NCI-H146 treated with DMSO at 0.1 percent for 48 hours (cell line): ENCODE measurements around the gene HMSD.
A peak's percentile ranks its signal among the peaks of the same experiment; 100 is the strongest.

Experiments
- DNase-seq: peaks from one replicate; lab custom pipeline; 2025; ENCODE audit not compliant: unreplicated experiment; lab: John Stamatoyannopoulos, UW

HMSD gene

DNA sequence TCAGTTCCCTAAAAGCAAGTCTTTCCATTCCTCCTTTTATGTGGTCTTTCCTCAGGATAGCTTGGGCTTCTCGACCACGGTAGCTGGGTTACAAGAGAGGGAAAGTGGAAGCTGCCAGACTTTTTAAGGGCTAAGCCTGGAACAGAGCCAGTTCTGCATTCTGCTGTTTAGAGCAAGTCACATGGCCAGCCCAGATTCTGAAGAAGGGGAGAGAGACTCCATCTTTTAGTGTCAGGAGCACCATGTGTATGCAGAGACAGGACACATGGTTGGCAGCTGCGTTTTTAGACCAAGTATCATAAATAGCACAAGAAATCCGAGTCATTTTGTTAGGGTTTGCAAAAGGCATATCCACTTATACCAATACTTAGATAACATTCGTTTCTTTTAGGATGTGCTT is 4.7 kb downstream of the HMSD start:
- no peak for DNase-seq

DNA sequence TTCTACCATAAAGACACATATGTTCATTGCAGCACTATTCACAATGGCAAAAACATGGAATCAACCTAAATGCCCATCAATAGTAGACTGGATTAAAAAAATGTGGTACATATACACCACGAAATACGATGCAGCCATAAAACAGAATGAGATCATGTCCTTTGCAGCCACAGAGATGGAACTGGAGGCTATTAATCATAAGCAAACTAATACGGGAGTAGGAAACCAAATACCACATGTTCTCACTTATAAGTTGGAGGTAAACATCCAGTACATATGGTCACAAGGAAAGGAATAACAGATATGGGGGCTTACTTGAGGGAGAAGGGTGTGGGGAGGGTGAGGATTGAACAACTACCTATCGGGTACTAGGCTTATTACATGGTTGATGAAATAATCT is 7.7 kb downstream of the HMSD start:
- no peak for DNase-seq

DNA sequence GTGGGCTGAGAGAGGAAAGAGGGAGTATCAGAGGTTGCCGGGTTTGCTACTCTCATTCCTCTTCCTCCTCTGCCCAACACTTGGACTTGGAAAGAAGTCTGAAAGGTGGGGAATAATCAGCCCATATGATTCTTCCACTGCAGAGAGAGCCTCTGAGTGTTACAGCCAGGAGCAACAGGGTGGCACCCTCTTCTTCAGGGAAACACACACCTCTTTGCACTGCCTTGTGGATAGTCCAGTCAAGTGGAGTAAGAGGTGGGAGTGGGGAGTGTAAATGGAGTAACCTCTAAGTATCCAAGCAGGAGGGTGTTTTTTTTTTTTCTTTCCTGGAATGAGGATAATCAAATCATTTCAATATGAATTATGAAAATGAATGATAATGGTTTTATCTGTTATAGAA is 11.8 kb downstream of the HMSD start:
- no peak for DNase-seq

DNA sequence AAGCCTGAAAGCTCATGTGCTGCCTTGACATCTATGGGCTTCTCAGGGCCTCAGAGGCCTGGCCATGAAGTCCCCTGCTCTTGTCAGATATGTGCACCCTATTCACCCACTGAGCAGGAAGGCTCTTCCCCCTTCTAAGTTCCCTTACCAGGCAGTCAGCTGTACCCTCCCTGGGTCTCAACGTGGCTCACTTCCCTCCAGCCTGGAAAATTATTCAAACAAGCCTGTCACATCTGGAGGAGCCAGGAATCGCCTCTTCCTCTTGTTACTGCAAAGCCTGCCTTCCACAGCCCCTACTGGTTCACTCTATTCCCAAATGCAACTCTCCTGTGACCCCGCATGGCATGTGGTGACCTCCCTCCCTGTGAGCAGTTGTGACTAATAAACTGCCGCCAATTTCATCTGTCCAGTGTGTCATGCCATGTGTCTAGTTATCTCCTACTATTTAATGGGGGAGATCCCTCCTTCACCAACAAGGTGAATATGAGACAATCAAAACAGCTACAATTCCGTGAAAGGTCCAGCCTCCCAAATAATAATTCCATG is 12.4 kb downstream of the HMSD start:
- DNase-seq = no peak

DNA sequence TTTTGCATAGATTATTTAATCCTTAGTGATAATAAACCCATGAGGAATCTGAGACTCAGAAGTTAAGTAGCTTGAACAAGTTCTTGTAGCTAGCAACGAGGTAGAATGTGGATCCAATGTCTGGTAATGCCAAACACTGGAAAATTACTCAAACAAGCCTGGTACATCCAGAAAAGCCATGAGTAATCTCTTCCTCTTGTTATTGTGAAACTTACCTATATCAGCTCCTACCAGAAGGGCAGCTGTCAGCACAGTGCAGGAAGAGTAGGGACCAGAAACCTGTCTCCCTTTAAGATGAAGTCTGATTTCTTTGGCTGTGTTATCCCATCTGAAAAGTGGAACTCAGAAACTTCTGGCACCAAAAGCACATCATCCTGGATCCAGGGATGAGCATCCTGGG is 13.0 kb downstream of the HMSD start:
- DNase-seq = no peak

DNA sequence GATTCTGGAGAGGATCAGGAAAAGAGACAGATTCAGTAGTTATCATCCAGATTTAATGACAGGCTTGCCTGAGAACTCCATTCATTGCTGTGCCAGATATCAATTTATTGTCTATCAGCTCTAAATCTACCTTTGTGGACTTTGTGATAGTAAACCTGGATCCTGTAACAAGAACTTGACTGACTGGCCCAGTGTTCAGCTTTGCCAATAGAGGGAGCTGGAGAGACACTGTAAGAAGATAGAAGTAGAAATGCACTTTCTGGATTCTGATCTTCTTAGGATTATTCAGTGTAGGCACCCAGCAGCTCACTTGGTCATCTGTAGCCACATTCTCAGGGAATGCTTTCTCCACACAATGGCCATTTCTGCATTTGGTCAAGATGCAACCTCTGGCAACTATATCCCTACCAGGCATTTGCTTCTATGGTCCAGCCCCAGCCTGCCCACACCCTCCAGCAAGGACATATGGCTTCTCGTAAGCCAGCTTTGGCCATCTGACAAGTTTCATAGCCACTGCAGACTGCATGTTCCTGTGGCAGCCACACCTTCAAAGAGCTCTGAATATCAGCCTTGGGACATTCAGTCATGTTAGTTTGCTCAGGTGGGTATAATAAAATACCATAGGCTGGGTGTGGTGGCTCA is 14.6 kb downstream of the HMSD start:
- DNase-seq = peak; percentile 76

DNA sequence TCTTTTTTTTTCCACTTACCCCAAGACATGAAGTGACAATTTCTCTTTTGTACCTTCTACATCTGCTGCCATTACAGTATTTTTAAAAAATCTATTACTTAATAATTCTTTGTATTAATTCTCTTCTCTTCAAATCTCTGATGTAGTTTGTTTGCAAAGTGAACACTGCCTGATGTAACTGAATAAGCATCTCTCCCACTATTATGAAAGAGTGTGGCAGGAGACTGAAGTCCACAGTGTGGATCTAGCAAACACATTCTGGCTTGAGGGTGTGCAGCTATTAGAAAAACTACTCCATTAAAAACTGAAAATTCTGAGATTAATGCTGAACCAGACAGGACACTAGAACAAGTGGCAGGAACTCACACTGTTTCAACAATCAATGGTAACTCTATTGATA is 15.8 kb downstream of the HMSD start:
- no peak for DNase-seq

DNA sequence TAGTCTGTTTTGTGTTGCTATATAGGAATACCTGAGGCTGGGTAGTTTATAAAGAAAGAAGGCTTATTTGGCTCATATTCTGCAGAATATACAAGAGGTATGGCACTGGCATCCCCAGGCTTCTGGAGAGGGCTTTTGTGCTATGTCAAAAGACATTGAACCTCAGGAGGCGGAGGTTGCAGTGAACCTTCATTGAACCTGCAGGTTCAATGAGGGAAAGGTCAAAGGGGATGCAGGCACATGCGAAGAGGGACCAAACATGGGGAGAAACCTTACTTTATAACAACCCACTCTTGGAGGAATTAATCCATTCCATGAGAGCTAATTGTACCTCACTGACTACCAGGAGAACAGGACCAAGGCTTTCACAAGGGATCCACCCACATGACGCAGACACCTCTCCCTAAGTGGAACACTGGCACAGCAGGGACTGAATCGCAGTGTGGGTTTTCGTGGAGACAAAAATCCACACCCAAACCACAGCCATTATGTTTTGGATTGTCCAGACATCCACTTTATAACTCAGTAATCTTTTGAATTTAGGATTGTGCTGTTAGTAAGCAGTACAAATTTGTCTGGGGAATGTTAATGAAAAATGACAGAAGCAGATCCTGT is 16.7 kb downstream of the HMSD start:
- no peak for DNase-seq

DNA sequence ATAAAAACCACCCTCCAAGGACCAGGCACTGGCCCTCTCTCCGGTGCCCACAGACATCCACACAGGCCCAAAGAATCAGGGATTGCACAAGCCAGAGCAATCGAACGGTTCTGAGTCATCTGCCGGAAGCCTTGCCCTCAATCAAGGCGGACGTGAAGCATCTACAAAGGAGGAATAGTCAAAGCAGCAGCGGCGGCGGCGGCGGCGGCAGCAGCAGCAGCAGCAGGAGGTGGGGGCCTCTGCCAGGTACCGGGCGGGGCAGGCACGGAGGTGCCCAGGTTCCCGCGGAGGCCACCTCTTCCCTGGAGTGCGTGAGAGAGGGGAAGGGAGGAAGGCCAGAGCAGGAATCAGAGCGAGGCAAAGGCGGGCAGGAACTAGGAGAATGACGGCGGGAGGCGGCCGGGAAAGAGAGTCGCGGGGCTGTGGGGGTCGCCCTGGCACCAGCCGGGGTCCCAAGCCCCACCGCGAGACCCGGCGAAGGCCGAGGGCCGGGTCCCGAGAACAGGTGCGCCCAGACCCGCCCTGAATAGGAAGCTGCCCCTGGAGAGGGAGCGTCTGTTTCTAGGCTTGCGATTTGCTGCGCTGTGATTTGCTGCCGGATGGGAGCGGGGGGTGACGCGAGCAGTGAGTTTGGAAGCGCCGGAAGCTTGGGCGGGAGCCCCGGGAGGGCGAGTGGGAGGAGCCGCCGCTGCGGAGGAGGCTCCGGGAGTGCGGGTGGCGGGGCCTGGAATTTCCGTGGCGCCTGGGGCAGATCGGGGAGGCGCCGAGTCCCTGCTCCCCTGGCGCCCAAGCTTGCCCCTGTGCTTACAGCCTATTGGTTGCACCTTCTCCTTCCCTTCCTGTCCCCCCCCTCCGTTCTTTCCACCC is 21.1 kb downstream of the HMSD start, which contains the start of gene SERPINB8:
SERPINB8 (plus strand) TSS at position 140 of the 867 bp plus-strand sequence. CDS start 8,228 bp downstream, outside the sequence.
- DNase-seq = peak; percentile 98

DNA sequence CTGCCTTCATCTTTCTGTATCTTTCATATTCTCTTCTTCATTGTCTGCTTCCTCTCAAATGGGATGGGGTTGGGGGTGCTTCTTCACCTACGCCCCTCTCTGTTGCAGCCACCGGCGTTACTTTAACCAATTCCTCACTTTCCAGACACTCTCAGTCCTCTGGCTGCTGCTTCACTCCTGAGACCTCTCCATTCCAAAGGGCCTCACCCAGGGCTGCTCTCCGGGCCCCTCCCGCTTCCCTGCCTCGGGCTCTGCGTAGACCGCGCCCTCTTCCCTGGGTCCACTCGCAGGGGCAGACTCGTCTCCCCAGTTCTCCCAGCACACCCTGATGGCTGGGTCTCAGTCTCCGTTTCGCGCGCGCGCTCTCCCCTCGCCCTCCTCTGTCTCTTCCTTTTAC is 21.7 kb downstream of the HMSD start:
- DNase-seq = peak; percentile 93

DNA sequence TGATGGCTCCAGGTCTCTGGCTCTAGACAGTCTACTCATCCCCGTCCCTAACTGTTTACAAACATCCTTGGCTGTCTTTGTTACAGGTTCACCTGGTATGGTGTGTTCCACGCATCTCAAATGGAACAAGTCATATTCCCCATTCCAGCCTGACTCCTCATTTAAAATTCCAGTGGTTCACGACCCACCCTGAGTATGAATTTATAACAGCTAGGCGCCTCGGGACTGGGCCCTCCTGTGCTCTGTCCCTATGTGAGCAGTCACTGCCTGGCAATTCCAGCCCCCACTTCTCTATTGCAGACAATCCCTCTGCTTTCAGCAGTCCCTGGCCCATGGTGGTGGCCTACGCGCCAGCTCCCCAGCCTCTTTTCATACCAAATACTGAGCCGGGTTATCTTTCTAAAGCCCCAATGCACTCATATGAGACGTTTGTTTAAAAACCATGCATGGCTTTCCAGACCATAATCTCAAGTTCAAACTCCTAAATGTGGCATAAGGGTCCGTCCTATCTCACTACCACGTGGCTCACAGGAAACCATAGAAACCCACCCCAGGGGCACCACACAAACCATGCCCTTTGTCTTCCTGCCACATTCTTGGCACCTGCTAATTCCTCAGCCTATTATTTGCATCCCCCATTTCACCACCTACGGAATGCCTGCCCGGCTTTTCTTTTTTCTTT is 22.4 kb downstream of the HMSD start:
- DNase-seq = peak; percentile 88

DNA sequence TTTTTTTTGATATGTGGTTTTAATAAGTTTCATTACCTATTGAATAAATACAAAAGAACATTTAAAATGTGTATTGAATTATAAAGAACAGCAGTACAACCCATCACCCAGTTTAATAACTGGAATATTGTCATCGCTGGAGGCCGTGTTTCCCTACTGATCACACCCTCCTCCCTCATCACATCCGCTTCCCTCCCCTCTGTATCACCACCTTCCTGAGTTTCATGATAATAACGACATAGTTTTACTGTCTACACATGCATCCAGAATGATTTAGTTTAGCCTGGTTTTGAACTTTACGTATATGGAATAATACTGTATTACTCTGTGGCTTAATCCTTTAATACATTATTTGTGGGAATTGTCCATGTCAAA is 22.9 kb downstream of the HMSD start:
- peak; percentile 69 for DNase-seq

DNA sequence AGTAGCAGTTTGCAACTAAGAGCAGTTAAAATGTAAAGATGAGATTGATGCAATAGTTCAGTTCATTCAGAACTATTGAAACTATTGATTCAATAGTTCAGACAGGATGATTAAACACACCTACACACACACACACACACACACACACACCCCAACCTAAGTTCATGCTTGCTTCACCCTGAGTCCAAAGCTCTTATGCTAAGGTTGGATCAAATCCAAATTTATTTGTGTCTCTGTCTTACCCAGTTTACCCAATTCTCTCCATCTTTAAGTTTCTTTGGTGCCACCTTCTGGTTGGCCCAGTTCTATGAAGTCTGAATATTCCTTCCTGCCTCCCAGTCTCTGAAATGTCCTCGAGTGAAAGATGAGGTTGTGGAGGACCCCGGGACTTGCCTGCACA is 25.9 kb downstream of the HMSD start:
- peak; percentile 30 for DNase-seq

DNA sequence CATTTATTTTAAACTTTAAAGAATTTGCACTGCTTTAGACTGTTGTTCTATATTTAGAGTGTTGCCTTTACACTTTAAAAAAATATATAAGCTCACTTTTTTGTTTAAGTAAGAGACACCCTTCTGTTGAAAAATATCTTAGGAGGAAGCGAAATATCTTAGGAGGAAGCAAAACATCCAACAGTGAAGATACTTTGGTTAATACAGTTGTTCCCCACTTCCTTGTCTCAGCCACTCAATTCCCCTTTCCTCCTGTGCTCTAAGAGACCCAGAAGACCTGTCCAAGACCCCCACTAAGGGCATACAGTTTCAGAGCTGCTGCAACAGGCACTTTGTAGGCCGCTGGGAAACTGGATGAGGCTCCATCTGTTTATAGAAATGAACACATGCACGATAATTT is 26.5 kb downstream of the HMSD start:
- DNase-seq = no peak

DNA sequence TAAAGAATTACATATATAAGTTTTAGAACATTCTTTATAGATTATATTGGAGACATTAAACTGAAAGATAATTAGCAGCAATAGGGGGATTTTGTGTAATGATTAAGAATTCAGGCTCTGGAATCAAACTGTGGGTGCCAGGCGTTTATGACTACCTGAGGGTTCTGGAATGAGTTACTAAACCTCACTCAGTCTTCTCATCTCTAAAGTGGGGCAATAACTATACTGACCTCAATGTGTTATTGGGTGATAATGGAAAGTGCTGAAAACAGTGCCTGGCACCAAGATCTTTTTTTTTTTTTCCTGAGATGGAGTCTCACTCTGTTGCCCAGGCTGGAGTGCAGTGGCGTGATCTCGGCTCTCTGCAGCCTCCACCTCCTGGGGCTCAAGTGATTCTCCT is 27.9 kb downstream of the HMSD start:
- DNase-seq = no peak

DNA sequence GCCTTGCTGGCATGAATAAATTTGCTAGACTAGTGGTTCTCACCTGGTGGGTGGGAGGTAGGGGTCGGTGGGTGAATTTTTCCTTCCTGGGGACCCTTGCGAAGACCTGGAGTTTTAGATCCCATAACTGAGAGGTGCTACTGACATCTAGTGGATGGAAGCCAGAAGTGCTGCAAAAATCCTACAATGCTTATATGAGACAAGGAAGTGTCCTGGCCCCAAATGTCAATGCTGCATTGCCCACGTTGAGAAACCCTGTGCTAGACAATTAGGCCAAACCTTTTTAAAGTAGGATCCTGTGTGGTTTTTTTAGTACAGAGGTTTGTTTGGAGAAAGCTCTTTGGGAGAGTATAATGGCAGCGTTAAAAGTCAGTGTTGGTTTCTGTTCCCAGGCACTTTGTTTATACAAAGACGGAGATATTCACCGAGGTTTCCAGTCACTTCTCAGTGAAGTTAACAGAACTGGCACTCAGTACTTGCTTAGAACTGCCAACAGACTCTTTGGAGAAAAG is 30.4 kb downstream of the HMSD start:
- DNase-seq = peak; percentile 79

DNA sequence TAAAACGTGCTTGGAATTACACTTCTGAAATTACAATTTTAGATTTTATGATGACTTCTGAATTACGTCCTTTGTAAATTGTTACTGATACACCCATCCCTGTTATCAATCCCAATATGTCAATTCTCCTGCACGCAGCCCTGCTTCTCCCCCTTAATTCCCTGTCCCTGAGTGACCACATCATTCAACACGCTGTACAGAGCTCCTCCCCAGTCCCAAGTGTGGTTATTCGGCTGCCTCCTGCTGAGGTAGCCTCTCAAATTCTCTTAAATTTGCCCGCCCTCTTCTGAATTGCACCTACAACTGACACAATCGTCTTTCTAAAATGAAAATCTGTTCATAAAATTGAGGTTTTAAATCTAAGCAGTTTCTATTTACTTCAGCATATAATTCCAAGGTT is 30.9 kb downstream of the HMSD start:
- no peak for DNase-seq

DNA sequence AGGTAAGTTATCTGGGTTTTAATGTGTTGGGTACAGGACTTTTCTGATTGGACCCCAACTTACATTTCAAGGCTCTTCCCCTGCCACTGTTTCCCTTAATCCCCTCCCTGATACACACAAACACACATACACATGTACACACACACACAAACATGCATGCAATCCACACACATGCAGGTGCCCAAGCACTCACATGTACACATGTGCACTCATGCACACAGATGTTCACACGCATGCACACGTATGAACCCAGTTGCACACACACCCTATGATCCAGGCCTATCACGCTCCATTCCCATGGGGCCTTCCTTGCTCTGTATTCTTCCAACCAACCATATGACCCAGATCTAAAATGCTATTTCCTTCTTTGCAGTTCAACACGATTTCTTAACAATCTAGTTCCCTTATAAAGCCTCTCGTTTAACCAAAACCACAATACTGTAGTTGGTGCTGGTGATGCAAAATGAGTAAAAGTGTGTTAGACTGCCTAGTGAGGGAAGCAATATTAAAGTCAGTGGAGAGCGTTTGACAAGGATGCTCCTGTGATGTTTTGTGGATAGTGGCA is 31.9 kb downstream of the HMSD start:
- DNase-seq = no peak

DNA sequence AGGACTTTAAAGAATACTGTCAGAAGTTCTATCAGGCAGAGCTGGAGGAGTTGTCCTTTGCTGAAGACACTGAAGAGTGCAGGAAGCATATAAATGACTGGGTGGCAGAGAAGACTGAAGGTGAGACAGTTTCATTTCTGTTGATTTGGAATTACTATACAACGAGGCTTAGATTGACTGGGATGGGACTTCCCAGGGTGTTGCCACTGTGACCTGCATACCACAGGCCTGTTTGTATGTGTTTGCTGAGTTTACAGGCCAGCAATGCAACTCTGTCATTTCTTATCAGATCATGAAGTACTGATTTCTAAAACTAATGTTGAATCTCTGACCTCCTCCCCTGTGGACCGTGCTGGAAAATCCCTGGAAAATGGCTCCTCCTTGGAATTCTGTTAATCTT is 32.6 kb downstream of the HMSD start:
- DNase-seq = no peak

DNA sequence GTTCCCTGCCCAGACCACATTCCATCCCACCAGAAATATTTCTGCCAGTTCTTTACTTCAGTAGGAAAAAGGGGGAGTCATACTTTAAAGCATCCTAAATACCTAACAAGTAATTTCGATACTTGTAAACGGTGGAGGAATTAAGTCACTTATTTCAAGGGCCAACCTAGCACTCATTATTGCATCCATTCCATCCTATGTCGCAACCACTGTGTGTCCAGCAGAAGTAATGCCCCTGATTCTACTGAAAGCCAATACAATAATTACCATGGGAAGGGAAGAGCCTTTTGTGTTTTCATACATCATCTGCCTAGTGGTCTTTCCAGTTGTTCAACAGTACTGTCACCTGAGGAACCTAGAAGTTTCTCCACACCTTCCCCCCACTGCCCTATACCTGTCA is 33.3 kb downstream of the HMSD start:
- DNase-seq = no peak

DNA sequence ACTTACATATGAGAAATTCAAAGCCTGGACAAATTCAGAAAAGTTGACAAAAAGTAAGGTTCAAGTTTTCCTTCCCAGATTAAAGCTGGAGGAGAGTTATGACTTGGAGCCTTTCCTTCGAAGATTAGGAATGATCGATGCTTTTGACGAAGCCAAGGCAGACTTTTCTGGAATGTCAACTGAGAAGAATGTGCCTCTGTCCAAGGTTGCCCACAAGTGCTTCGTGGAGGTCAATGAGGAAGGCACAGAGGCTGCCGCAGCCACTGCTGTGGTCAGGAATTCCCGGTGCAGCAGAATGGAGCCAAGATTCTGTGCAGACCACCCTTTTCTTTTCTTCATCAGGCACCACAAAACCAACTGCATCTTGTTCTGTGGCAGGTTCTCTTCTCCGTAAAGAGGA is 37.8 kb downstream of the HMSD start:
- DNase-seq = no peak
